Thyroid gland (tissue), 4 donors: ENCODE data around the gene PNLDC1.

Experiments used
- POLR2A ChIP-seq, 2 donors: fragments of 450-650 bp; IDR thresholded peaks; one replicate each; pipeline ENCODE4 v1.6.1; 2017; ENCODE audit warnings: antibody characterized with exemption in 2 of 2, mild to moderate bottlenecking in 2 of 2, moderate library complexity in 1 of 2
- TF ChIP-seq, protein P1 (sequence below), 6 experiments: fragments of 200-600 bp in 3 of 6; fragments of 450-650 bp in 3 of 6; sonication (generic) in 3 of 6; IDR thresholded peaks; one replicate each; pipeline ENCODE4 v1.5.1; 2016 to 2019; ENCODE audit warnings: antibody characterized with exemption in 6 of 6, mild to moderate bottlenecking in 2 of 6, inconsistent platforms in 1 of 6, moderate library complexity in 1 of 6

DNA sequence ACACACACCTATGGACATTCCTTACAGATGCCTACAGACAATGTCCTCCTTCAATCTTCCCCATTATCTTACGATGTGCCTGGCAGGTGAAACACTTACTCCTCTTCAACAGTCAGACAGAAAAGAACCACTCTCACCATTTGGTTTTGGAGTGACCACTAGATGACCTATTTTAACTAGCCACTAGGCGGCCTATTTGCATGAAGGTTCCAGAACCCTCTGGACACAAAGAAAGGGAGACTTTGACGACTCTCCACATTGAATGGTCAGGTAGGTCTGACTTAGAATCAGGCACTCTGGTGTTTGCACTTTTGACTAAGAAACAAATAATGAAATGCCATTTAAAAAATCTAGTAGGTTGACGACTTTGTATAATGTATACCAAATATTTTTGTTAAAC is 42.0 kb downstream of the PNLDC1 start:
- TF ChIP-seq, protein P1, sequence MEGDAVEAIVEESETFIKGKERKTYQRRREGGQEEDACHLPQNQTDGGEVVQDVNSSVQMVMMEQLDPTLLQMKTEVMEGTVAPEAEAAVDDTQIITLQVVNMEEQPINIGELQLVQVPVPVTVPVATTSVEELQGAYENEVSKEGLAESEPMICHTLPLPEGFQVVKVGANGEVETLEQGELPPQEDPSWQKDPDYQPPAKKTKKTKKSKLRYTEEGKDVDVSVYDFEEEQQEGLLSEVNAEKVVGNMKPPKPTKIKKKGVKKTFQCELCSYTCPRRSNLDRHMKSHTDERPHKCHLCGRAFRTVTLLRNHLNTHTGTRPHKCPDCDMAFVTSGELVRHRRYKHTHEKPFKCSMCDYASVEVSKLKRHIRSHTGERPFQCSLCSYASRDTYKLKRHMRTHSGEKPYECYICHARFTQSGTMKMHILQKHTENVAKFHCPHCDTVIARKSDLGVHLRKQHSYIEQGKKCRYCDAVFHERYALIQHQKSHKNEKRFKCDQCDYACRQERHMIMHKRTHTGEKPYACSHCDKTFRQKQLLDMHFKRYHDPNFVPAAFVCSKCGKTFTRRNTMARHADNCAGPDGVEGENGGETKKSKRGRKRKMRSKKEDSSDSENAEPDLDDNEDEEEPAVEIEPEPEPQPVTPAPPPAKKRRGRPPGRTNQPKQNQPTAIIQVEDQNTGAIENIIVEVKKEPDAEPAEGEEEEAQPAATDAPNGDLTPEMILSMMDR (IDR thresholded peaks at IDR 0.05): no peak
- TF ChIP-seq POLR2A (IDR thresholded peaks at IDR 0.05): no peak
